GM12892 (cell line): ENCODE results near the gene RNPEP.

Experiments used
- POLR2A ChIP-seq: IDR thresholded peaks from 2 replicates; pipeline ENCODE4 v1.6.1; 2011; ENCODE audit warnings: low read depth, low read length, control low read depth
- POLR2AphosphoS5 ChIP-seq: IDR thresholded peaks from 2 replicates; pipeline ENCODE4 v1.6.1; 2011; ENCODE audit warnings: low read depth, low read length, control low read depth

- TF ChIP-seq POLR2AphosphoS5 (peak; percentile 30; the same call in 1 of the 2 replicates), POLR2A (peak; percentile 54; the same call in 1 of the 2 replicates)
Measured at GRCh38 chr1:201982623-201983379, at the start of gene RNPEP.
